NCI-H187 treated with DMSO at 0.1 percent for 48 hours (cell line): ENCODE data around the gene SMARCC1.

Experiments
- DNase-seq: peaks from one replicate; lab custom pipeline; 2025; lab: John Stamatoyannopoulos, UW

The SMARCC1 gene

GRCh38 chr3:47586746-47587145 lies 194.9 kb downstream of the SMARCC1 start:
- DNase-seq = no peak

GRCh38 chr3:47583320-47584075 lies 198.2 kb downstream of the SMARCC1 start:
- DNase-seq = no peak

- no peak for DNase-seq
Measured at GRCh38 chr3:47581835-47582234, 199.9 kb downstream of the SMARCC1 start.

- DNase-seq = no peak
Measured at GRCh38 chr3:47581422-47581821, 200.3 kb downstream of the SMARCC1 start.

GRCh38 chr3:47580481-47580880 lies 201.2 kb downstream of the SMARCC1 start:
- DNase-seq = no peak

GRCh38 chr3:47579875-47580274 lies 201.8 kb downstream of the SMARCC1 start:
- DNase-seq = no peak

DNA sequence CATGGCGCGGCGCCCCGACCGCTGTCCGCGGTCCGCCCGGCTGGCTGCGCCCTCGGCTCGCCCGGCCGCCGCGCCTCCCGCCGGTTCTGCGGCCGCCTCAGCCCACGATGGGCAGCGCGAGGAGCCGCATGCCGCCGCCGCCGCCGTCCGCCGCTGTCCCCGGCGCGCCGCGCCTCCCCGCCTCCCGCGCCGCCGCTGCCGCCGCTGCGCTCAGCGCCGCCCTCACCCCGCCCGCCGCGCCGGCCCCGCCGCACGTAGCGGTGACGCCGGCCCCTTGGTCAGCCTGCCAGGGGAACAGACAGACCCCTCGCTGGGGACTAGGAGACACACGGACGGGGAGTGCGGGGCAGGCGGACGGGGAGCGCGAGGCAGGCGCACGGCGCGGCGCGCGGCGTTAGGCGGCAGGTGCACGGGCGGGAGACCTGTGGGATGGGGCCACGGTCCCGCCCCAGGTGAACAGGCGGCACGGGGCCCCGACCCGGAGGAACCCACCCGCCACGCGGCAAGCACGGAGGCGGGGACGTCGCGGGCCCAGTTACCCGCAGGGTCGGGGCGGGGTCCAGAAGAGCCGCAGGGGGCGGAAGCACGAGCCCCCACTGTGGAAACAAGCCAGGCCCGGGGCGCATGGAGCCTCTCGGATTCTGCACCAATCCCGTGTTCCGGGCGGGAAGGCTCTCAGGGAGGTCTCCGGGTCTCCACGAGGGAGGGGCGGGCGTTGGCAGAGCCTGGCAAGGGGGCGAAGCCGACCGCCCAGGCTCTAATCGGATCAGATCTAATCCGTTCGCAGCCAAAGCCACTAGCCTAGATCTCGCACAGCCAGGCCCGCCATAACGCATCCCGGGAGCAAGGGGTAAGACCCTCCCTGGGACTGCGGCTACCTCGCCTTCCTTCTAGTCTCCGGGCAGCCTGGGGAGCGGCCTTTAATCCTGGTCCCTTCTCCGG lies 202.7 kb downstream of the SMARCC1 start, which contains the start of gene CSPG5:
Gene CSPG5 (minus strand): TSS at position 175 of the 942 bp plus-strand sequence. CDS start 172 bp downstream, at position 3.
- no peak for DNase-seq

DNA sequence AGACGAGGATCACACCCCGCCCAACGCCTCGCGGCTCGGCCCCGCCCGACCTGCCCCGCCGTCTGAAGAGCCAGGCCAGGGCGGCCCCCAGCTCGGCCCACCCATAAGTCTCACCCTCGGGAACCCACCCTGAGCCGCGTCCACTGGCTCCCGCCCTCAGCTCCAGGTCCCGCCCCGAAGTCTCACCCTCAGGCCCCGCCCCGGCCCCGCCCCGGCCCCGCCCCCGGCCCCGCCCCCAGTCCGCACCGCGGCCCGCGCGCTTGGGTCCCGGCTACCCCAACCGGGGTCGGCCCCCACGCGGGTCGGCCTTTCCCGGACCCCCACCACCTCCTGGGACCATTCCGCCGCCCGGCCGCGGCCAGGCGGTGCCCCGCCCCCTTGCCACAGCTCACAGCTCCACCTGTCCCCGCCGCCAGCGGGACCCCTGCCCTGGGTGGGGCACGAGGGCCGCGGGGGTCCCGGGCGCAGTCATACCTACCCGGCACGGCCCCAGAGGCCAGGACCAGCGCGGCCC lies 203.5 kb downstream of the SMARCC1 start:
- DNase-seq = no peak

DNA sequence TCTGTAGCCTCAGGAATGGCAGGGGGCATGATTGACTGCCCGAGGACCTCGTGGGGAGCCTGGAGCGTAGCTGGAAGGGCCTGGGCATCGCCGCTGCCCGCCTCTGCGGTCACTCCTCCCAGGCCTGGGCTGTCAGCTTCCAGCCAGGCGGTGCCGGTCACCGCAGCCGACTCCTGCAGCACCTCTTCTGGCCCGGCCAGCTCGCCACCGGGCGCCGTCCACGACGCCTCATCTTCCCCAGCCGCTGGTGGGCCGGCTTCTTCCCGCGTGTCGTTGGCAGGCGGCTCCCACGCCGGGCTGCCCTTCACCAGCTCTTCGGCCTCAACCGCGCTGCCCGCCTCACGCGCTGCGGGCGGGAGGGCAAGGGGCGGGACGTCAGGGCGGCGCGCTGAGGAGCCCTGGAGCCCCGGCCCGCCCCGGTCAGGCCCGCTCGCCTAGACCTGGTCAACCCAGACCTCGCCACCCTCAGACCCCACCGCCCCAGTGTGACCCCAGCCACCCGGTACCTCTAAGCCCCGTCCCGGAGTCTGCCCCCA lies 204.0 kb downstream of the SMARCC1 start:
- DNase-seq = no peak

GRCh38 chr3:47573190-47574172 lies 208.2 kb downstream of the SMARCC1 start:
- DNase-seq = no peak

- DNase-seq = no peak
Measured at GRCh38 chr3:47571391-47572175, 210.1 kb downstream of the SMARCC1 start.

- DNase-seq = no peak
Measured at GRCh38 chr3:47568901-47569300, 212.8 kb downstream of the SMARCC1 start.

GRCh38 chr3:47567149-47567548 lies 214.5 kb downstream of the SMARCC1 start:
- no peak for DNase-seq

DNA sequence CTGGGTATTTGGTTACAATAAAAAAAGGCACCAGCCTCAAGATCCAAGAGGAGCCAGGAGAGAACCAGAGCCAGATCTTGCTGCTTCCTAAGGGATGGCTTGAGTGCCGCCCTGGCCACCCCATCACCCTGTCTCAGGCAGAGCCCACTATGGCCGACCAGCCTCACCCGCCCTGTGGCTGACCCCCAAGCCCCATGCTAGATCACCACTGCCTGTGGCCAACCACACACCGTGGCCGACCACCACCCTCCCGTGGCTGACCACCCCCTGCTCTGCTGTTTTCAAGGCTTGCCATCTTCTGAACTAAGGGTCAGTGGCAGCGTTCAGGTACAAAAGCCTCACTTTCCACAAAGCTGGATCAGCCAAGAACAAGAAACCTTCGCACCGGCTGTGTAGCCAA lies 215.0 kb downstream of the SMARCC1 start:
- DNase-seq = no peak

- no peak for DNase-seq
Measured at GRCh38 chr3:47565734-47566550, 215.8 kb downstream of the SMARCC1 start.

GRCh38 chr3:47556351-47556750 lies 225.3 kb downstream of the SMARCC1 start:
- no peak for DNase-seq

DNA sequence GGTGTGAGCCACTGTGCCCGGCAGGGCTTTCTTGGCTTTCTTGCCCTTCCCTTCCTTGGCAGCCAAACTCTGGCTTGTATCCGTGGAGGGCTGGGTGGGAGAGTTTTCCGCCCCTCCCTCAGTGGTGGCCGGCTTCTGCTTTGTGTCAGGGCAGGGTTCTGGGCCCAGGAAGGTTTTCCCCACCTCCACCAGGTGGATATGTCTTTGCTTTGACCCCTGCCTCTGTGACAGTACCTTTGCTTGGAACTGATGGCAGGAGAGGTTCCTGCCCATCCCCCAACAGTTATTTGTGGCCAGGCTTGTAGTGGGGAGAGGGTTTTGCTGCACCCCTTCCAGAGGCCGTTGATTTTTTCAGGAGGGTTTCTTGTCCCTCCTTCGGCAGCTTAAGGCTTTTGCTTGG lies 227.4 kb downstream of the SMARCC1 start:
- DNase-seq = no peak

DNA sequence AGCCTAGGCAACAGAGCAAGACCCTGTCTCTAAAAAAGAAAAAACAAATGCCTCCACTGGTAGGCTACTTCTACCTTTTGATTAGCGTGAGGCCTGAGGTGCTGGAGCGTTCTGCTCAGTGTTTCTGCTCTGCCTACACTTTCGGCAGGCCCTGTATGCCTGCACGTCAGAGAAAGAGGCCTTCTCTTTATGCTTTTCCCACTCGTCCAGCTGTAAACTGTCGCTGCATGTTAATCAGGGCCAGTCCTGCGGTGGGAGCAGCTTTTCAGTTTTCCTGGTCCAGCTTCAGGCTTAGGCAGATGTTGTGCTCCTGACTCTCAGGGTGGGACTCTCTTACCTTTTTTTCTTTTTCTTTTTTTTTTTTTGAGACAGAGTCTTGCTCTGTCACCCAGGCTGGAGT lies 228.3 kb downstream of the SMARCC1 start:
- no peak for DNase-seq

GRCh38 chr3:47542471-47543173 lies 239.1 kb downstream of the SMARCC1 start:
- no peak for DNase-seq
